CD8-positive, alpha-beta memory T cell (primary cell): ENCODE measurements around the gene DOHH. TPM values are rescaled to one million over a fixed set of nuclear protein-coding genes. Genes with fewer than 3 reads are reported as not detected.
"Not testable (repeated sequence)": the region's sequence is repeated elsewhere in the genome, so short reads cannot be mapped to it uniquely, and the experiment has no call there.

ENCODE experiments used
- CTCF ChIA-PET: fragments of 350-600 bp; sonication (Branson Sonifier 250); formaldehyde crosslinking; loops from one replicate; lab custom pipeline; 2021; ENCODE audit warnings: antibody characterized with exemption; lab: Charles Lee
- POLR2A ChIA-PET: fragments of 350-600 bp; sonication (Branson Sonifier 250); formaldehyde crosslinking; loops from one replicate; lab custom pipeline; 2021; ENCODE audit warnings: antibody characterized with exemption; lab: Charles Lee
- DNase-seq, 5 donors: peaks; one replicate each; pipeline versions ENCODE4 v3.0.0 to v3.0.0-alpha.2; 2020 to 2022; ENCODE audit warnings: mixed read lengths in 1 of 5
- H3K27ac ChIP-seq: one replicate; pipeline ENCODE4 v1.7.0; 2013; ENCODE audit warnings: low read depth, mild to moderate bottlenecking, low read length, moderate library complexity
- H3K27me3 ChIP-seq: 2 replicates; pipeline ENCODE4 v1.7.0; 2013; ENCODE audit warnings: low read length, mild to moderate bottlenecking; ENCODE audit not compliant: insufficient read depth, poor library complexity, severe bottlenecking
- H3K36me3 ChIP-seq: 2 replicates; pipeline ENCODE4 v1.7.0; 2013; ENCODE audit warnings: mild to moderate bottlenecking, low read length, moderate library complexity; ENCODE audit not compliant: insufficient read depth
- H3K4me1 ChIP-seq: 2 replicates; pipeline ENCODE4 v1.7.0; 2013; ENCODE audit warnings: mild to moderate bottlenecking, low read length, moderate library complexity; ENCODE audit not compliant: insufficient read depth
- H3K4me3 ChIP-seq: 2 replicates; pipeline ENCODE4 v1.7.0; 2013; ENCODE audit warnings: mild to moderate bottlenecking, low read length
- H3K9me3 ChIP-seq: 2 replicates; pipeline ENCODE4 v1.7.0; 2013; ENCODE audit warnings: mild to moderate bottlenecking, low read length
- H3K27ac Mint-ChIP-seq, 8 donors: one replicate each; pipeline ENCODE4 v1.8.0; 2020 to 2021; ENCODE audit warnings: mixed read lengths in 8 of 8, mild to moderate bottlenecking in 6 of 8, inconsistent platforms in 3 of 8, moderate library complexity in 3 of 8
- H3K27me3 Mint-ChIP-seq, 2 donors: one replicate each; pipeline ENCODE4 v1.8.0; 2020 to 2021; ENCODE audit warnings: mixed read lengths in 2 of 2, mild to moderate bottlenecking in 1 of 2, moderate library complexity in 1 of 2
- H3K36me3 Mint-ChIP-seq, 3 donors: one replicate each; pipeline ENCODE4 v1.8.0; 2020 to 2021; ENCODE audit warnings: mixed read lengths in 3 of 3, inconsistent platforms in 1 of 3, mild to moderate bottlenecking in 1 of 3
- H3K4me1 Mint-ChIP-seq, 3 donors: one replicate each; pipeline ENCODE4 v1.8.0; 2020 to 2021; ENCODE audit warnings: mixed read lengths in 3 of 3, inconsistent platforms in 1 of 3, mild to moderate bottlenecking in 1 of 3
- H3K4me3 Mint-ChIP-seq, 7 donors: one replicate each; pipeline ENCODE4 v1.8.0; 2020 to 2021; ENCODE audit warnings: mixed read lengths in 7 of 7, mild to moderate bottlenecking in 6 of 7, moderate library complexity in 4 of 7, inconsistent platforms in 2 of 7
- H3K9me3 Mint-ChIP-seq, 5 donors: one replicate each; pipeline ENCODE4 v1.8.0; 2020 to 2022; ENCODE audit warnings: mixed read lengths in 5 of 5, mild to moderate bottlenecking in 3 of 5, moderate library complexity in 2 of 5, inconsistent platforms in 1 of 5
- polyA plus RNA-seq: library from polyadenylated mRNA; unstranded; fragments of 300-500 nt; fragmentation: Illumina TruSeq; gene quantifications from one replicate; pipeline ENCODE4 v1.2.3, GENCODE V29; 2021
- total RNA-seq, 2 experiments: library from RNA; stranded (reverse); gene quantifications; one replicate each; pipeline ENCODE4 v1.2.3, GENCODE V29; 2021

The DOHH gene
- total and polyA plus RNA-seq, 3 experiments from 2014 or later: 14.0 to 21.4 (median 21.3) TPM

- H3K4me3 Mint-ChIP-seq: no peak overlapping the region
- H3K4me1 Mint-ChIP-seq: peaks cover 0 to 1% (median 0%) of the 10 kb centered on the region in 3 donors
- Histone ChIP-seq H3K27ac (no peak overlapping the region), H3K4me1 (no peaks in the 10 kb centered on the region), H3K36me3 (no peaks in the 10 kb centered on the region), H3K4me3 (no peak overlapping the region), H3K27me3 (no peaks in the 10 kb centered on the region), H3K9me3 (no peaks in the 10 kb centered on the region)
- H3K27ac Mint-ChIP-seq: peak overlapping the region in 1 of 8 donors; percentile 54
- H3K36me3 Mint-ChIP-seq: peaks cover 0 to 45% (median 0%) of the 10 kb centered on the region in 3 donors
- ChIA-PET CTCF (interaction anchor here (1.4 kb wide), 1 partner anchor 12 kb away, joined by 4 read pairs; no protein-coding TSS in a partner anchor), POLR2A (no interaction called here)
- DNase-seq: no peak
- H3K9me3 Mint-ChIP-seq: no peaks in the 10 kb centered on the region
- H3K27me3 Mint-ChIP-seq: no peaks in the 10 kb centered on the region
Measured at GRCh38 chr19:3533563-3534216, 33.2 kb upstream of the DOHH start.

GRCh38 chr19:3533033-3533432 lies 32.6 kb upstream of the DOHH start:
- no peaks in the 10 kb centered on the region for H3K27me3 Mint-ChIP-seq
- ChIA-PET CTCF (interaction anchor here (1.4 kb wide), 1 partner anchor 12 kb away, joined by 4 read pairs; no protein-coding TSS in a partner anchor), POLR2A (interaction anchor here (0.5 to 0.6 kb wide), 2 partner anchors 21 to 53 kb away, joined by 3 to 4 read pairs; no protein-coding TSS in a partner anchor)
- Histone ChIP-seq H3K27ac (no peak overlapping the region), H3K4me1 (no peaks in the 10 kb centered on the region), H3K4me3 (no peak overlapping the region), H3K27me3 (no peaks in the 10 kb centered on the region), H3K36me3 (no peaks in the 10 kb centered on the region), H3K9me3 (no peaks in the 10 kb centered on the region)
- H3K9me3 Mint-ChIP-seq: no peaks in the 10 kb centered on the region
- no peak overlapping the region for H3K4me3 Mint-ChIP-seq
- no peak for DNase-seq
- peak overlapping the region in 1 of 8 donors; percentile 54 for H3K27ac Mint-ChIP-seq
- no peaks in the 10 kb centered on the region for H3K4me1 Mint-ChIP-seq
- H3K36me3 Mint-ChIP-seq: peaks cover 0 to 40% (median 0%) of the 10 kb centered on the region in 3 donors

- Histone ChIP-seq H3K36me3 (no peaks in the 10 kb centered on the region), H3K27ac (no peak overlapping the region), H3K4me1 (no peaks in the 10 kb centered on the region), H3K4me3 (no peak overlapping the region), H3K27me3 (no peaks in the 10 kb centered on the region), H3K9me3 (no peaks in the 10 kb centered on the region)
- Mint-ChIP-seq H3K36me3 (peaks cover 0 to 41% (median 0%) of the 10 kb centered on the region in 3 donors), H3K4me3 (no peak overlapping the region), H3K27ac (no peak overlapping the region), H3K9me3 (no peaks in the 10 kb centered on the region), H3K4me1 (no peaks in the 10 kb centered on the region), H3K27me3 (no peaks in the 10 kb centered on the region)
- ChIA-PET CTCF (interaction anchor here (0.9 to 1.1 kb wide), 2 partner anchors 13 to 35 kb away, joined by 3 read pairs; no protein-coding TSS in a partner anchor), POLR2A (no interaction called here)
- no peak for DNase-seq
Measured at GRCh38 chr19:3532154-3532786, 31.8 kb upstream of the DOHH start.

GRCh38 chr19:3531716-3532115 lies 31.2 kb upstream of the DOHH start:
- no peak overlapping the region for H3K27ac Mint-ChIP-seq
- no peaks in the 10 kb centered on the region for H3K9me3 Mint-ChIP-seq
- CTCF ChIA-PET: interaction anchor here (0.9 to 1.1 kb wide), 2 partner anchors 13 to 36 kb away, joined by 3 read pairs; no protein-coding TSS in a partner anchor
- no peaks in the 10 kb centered on the region for H3K9me3 ChIP-seq
- no peaks in the 10 kb centered on the region for H3K27me3 ChIP-seq
- peaks cover 0 to 46% (median 0%) of the 10 kb centered on the region in 3 donors for H3K36me3 Mint-ChIP-seq
- no peak for DNase-seq
- no peaks in the 10 kb centered on the region for H3K4me1 ChIP-seq
- H3K4me3 ChIP-seq: no peak overlapping the region
- H3K4me3 Mint-ChIP-seq: no peak overlapping the region
- POLR2A ChIA-PET: no interaction called here
- H3K27me3 Mint-ChIP-seq: no peaks in the 10 kb centered on the region
- H3K4me1 Mint-ChIP-seq: no peaks in the 10 kb centered on the region
- no peaks in the 10 kb centered on the region for H3K36me3 ChIP-seq
- no peak overlapping the region for H3K27ac ChIP-seq

- no peaks in the 10 kb centered on the region for H3K27me3 ChIP-seq
- POLR2A ChIA-PET: no interaction called here
- no peak overlapping the region for H3K27ac Mint-ChIP-seq
- H3K4me3 Mint-ChIP-seq: no peak overlapping the region
- H3K9me3 Mint-ChIP-seq: no peaks in the 10 kb centered on the region
- H3K4me1 ChIP-seq: no peaks in the 10 kb centered on the region
- H3K36me3 Mint-ChIP-seq: peaks cover 0 to 43% (median 0%) of the 10 kb centered on the region in 3 donors
- no peak overlapping the region for H3K27ac ChIP-seq
- no peak overlapping the region for H3K4me3 ChIP-seq
- CTCF ChIA-PET: no interaction called here
- H3K36me3 ChIP-seq: no peaks in the 10 kb centered on the region
- H3K9me3 ChIP-seq: no peaks in the 10 kb centered on the region
- no peak for DNase-seq
- no peaks in the 10 kb centered on the region for H3K4me1 Mint-ChIP-seq
- no peaks in the 10 kb centered on the region for H3K27me3 Mint-ChIP-seq
Measured at GRCh38 chr19:3530389-3530788, 29.9 kb upstream of the DOHH start.

- H3K27me3 Mint-ChIP-seq, POLR2A ChIA-PET, H3K27ac ChIP-seq, H3K27ac Mint-ChIP-seq, CTCF ChIA-PET, H3K9me3 Mint-ChIP-seq, DNase-seq, H3K36me3 ChIP-seq, H3K27me3 ChIP-seq, H3K4me3 ChIP-seq, H3K4me1 Mint-ChIP-seq, H3K9me3 ChIP-seq, H3K4me1 ChIP-seq, H3K4me3 Mint-ChIP-seq: not testable (repeated sequence)
- peaks cover 0 to 38% (median 0%) of the 10 kb centered on the region in 3 donors for H3K36me3 Mint-ChIP-seq
Measured at GRCh38 chr19:3529299-3529698, 28.8 kb upstream of the DOHH start.

- Mint-ChIP-seq H3K9me3 (no peaks in the 10 kb centered on the region), H3K27me3 (no peaks in the 10 kb centered on the region), H3K4me3 (no peak overlapping the region), H3K36me3 (peaks cover 0 to 39% (median 0%) of the 10 kb centered on the region in 3 donors), H3K4me1 (no peaks in the 10 kb centered on the region), H3K27ac (no peak overlapping the region)
- H3K4me1 ChIP-seq: no peaks in the 10 kb centered on the region
- H3K9me3 ChIP-seq: no peaks in the 10 kb centered on the region
- H3K27me3 ChIP-seq: no peaks in the 10 kb centered on the region
- H3K36me3 ChIP-seq: no peaks in the 10 kb centered on the region
- no peak for DNase-seq
- ChIA-PET POLR2A (no interaction called here), CTCF (no interaction called here)
- no peak overlapping the region for H3K27ac ChIP-seq
- no peak overlapping the region for H3K4me3 ChIP-seq
Measured at GRCh38 chr19:3528539-3529211, 28.2 kb upstream of the DOHH start.

GRCh38 chr19:3528080-3528479 lies 27.6 kb upstream of the DOHH start:
- POLR2A ChIA-PET: no interaction called here

More at GRCh38 chr19:3528080-3528479, 27.6 kb upstream of the DOHH start:
- Mint-ChIP-seq H3K36me3 (peaks cover 0 to 37% (median 0%) of the 10 kb centered on the region in 3 donors), H3K27me3 (no peaks in the 10 kb centered on the region), H3K27ac (no peak overlapping the region), H3K9me3 (no peaks in the 10 kb centered on the region), H3K4me1 (no peaks in the 10 kb centered on the region), H3K4me3 (no peak overlapping the region)
- DNase-seq: no peak
- no peaks in the 10 kb centered on the region for H3K4me1 ChIP-seq
- H3K9me3 ChIP-seq: no peaks in the 10 kb centered on the region
- H3K27ac ChIP-seq: no peak overlapping the region
- H3K36me3 ChIP-seq: no peaks in the 10 kb centered on the region
- H3K4me3 ChIP-seq: no peak overlapping the region
- H3K27me3 ChIP-seq: no peaks in the 10 kb centered on the region
- CTCF ChIA-PET: no interaction called here
